Endometrial microvascular endothelial cells (primary cell): ENCODE results near the gene PHF24. TPM values are rescaled to one million over a fixed set of nuclear protein-coding genes. Genes with fewer than 3 reads are reported as not detected.
"Not testable (repeated sequence)": the region's sequence is repeated elsewhere in the genome, so short reads cannot be mapped to it uniquely, and the experiment has no call there.

Experiments used
- in situ Hi-C: cut with HindIII; loops from 2 replicates; pipeline ENCODE4 v1.10.0; 2017; ENCODE audit warnings: low sequenced_read_pairs, low pct_unique_long_range_greater_than_20kb; ENCODE audit errors: inconsistent ontology term
- total RNA-seq: library from RNA; depleted of rRNA; stranded (reverse); fragments of >200 nt; gene quantifications from one replicate; pipeline ENCODE4 v1.2.3, GENCODE V29; 2015; ENCODE audit errors: inconsistent ontology term

The PHF24 gene
- not detected for total RNA-seq

- in situ Hi-C loops, result no loop called here
These were observed at the start of gene PHF24 for GRCh38 chr9:34957492-34958410. Gene PHF24, plus strand, starts transcription at chr9:34958285. Its CDS starts 13,014 bp downstream, at chr9:34971299.

GRCh38 chr9:34927061-34927460 lies 31.0 kb upstream of the PHF24 start:
- in situ Hi-C loops, result no loop called here

DNA sequence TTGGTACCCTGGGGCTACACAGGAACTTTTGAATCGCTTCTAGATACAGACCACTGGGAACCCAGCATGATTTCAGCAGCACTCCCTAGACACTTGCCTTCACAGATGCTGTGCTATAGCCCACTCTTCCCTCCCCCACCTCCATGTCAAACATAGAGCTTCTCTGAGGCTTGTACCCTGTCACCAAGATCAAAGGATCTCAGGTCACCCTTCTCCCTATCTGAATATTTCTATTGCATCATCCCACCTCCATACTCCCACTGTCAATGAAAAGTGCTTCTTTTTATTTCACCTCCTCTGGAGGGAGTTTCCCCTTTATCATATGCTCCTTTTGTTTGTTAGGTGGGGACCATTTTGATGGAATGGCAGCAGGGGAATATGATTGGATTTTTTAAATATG lies 29.2 kb upstream of the PHF24 start:
- in situ Hi-C loops, result no loop called here

- in situ Hi-C loops, result no loop called here
These were observed 28.5 kb upstream of the PHF24 start for GRCh38 chr9:34929506-34930102.

GRCh38 chr9:34939989-34940388 lies 18.1 kb upstream of the PHF24 start:
- in situ Hi-C loops, result not testable (repeated sequence)

DNA sequence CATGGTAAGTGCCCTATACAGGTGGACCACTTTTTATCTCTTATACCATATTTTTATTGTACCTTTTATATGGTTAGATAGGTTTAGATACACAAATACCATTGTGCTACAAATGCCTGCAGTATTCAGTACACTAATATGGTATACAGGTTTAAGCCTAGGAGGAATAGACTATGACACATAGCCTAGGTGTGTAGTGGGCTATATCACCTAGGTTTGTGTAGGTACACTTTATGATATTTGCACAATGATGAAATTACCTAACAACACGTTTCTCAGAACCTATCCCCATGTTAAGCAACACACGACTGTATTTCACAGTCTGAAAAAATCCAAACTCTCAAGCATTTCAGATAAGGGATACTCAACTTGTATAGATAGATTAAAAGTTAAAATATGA lies 9.6 kb upstream of the PHF24 start:
- in situ Hi-C loops, result no loop called here

- in situ Hi-C loops, result no loop called here
These were observed 3.9 kb upstream of the PHF24 start for GRCh38 chr9:34954225-34954624.

DNA sequence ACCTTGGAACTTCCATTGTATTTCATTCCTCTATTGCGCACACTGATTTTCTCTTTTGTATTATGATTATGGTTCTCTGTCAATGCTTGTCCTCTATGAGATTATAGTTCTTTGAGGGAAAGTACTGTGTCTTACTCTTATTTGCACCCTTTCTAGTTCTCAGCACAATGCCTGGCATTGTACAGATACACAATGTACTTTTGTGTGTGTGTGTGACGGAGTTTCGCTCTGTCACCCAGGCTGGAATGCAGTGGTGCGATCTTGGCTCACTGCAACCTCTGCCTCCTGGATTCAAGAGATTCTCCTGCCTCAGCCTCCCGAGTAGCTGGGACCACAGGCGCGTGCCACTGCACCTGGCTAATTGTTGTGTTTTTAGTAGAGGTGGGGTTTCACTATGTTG lies 2.0 kb upstream of the PHF24 start:
- in situ Hi-C loops, result not testable (repeated sequence)

GRCh38 chr9:34956648-34957047 lies 1.4 kb upstream of the PHF24 start:
- in situ Hi-C loops, result no loop called here

- in situ Hi-C loops, result no loop called here
These were observed 412 bp downstream of the PHF24 start for GRCh38 chr9:34958411-34958982.

GRCh38 chr9:34959461-34959860 lies 1.4 kb downstream of the PHF24 start:
- in situ Hi-C loops, result no loop called here

GRCh38 chr9:34961574-34962490 lies 3.7 kb downstream of the PHF24 start:
- in situ Hi-C loops, result no loop called here

GRCh38 chr9:34962546-34962945 lies 4.5 kb downstream of the PHF24 start:
- in situ Hi-C loops, result no loop called here

DNA sequence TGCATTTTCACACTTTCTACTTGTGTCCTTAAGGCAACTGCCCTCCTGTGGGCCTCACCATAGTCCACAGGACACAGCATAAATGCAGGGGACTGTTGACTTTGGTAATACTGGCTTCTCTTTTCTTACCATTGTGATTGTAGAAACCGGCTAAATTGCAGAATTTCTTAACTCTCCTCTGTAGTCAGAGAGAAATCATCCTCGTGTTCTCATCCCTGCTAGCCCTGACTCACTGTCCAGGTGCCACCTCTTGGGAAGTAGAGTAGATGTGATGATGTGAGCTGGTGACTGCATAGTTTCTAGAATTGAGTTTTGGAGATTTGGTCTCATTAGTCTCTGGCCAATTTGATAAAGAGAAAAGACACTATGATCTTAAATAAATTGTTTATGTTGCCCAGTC lies 5.5 kb downstream of the PHF24 start:
- in situ Hi-C loops, result no loop called here

GRCh38 chr9:34964458-34964857 lies 6.4 kb downstream of the PHF24 start:
- in situ Hi-C loops, result no loop called here

GRCh38 chr9:34971146-34971811 lies 13.2 kb downstream of the PHF24 start:
- in situ Hi-C loops, result no loop called here

DNA sequence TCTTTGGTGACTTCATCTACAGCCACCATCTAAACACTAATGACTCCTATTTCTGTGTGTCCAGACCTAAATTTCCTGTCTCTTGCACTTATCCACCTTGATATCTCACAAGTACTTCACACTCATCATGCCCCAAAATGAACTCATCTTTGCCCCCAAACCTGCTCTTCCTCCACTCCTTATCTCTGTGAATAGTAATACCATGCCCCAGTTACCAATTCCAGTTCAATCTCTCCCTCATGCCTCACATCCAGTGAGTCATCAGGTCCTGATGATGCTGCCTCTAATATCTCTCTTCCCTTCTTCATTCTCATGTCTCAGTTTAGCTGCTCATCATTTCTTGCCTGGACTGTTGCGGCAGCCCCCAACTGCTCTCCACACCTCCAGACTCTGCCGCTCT lies 16.6 kb downstream of the PHF24 start:
- in situ Hi-C loops, result no loop called here

DNA sequence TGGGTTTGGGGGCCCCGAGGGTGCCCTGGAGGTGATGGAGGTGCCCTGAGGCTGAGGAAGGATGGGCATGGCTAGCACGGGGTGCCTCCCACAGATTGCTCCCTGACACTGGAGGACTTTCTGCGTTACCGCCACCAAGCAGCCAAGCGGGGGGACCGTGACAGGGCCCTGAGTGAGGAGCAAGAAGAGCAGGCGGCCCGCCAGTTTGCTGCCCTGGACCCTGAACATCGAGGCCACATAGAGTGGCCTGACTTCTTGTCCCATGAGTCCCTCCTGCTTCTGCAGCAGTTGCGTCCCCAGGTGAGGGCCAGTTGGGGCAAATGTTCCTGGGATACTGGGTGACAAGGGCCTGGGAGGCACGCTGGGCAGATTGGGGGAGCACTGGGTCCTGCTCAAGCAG lies 18.4 kb downstream of the PHF24 start:
- in situ Hi-C loops, result no loop called here

- in situ Hi-C loops, result no loop called here
These were observed 18.9 kb downstream of the PHF24 start for GRCh38 chr9:34976992-34977391.
